Measurements from ENCODE around the gene TC2N. TPM values are rescaled to one million over a fixed set of nuclear protein-coding genes. Genes with fewer than 3 reads are reported as not detected.

Gene TC2N
- total RNA-seq, 2 donors from 2014 or later = 3.9 to 12.5 TPM

- Histone ChIP-seq H3K27ac (peak overlapping the region in 1 of 2 donors; percentile 33), H3K4me3 (no peak overlapping the region), H3K9me3 (no peaks in the 10 kb centered on the region), H3K36me3 (no peaks in the 10 kb centered on the region), H3K4me1 (no peaks in the 10 kb centered on the region), H3K27me3 (no peaks in the 10 kb centered on the region)
- no peak for TF ChIP-seq CTCF (IDR thresholded peaks at IDR 0.05)
- no peak for DNase-seq (ENCODE audit: low spot score)
Observed at GRCh38 chr14:91753501-91754128, 113.7 kb downstream of the TC2N start.

GRCh38 chr14:91752961-91753360 is 114.4 kb downstream of the TC2N start:
- Histone ChIP-seq H3K4me3 (no peak overlapping the region), H3K27me3 (no peaks in the 10 kb centered on the region), H3K9me3 (no peaks in the 10 kb centered on the region), H3K36me3 (no peaks in the 10 kb centered on the region), H3K4me1 (no peaks in the 10 kb centered on the region), H3K27ac (peak overlapping the region in 1 of 2 donors; percentile 33)
- DNase-seq (ENCODE audit: low spot score) = no peak
- TF ChIP-seq CTCF (IDR thresholded peaks at IDR 0.05) = no peak

GRCh38 chr14:91751719-91752118 is 115.6 kb downstream of the TC2N start:
- no peak for DNase-seq (ENCODE audit: low spot score)
- TF ChIP-seq CTCF (IDR thresholded peaks at IDR 0.05) = no peak
- Histone ChIP-seq H3K27me3 (no peaks in the 10 kb centered on the region), H3K9me3 (no peaks in the 10 kb centered on the region), H3K27ac (no peak overlapping the region), H3K4me1 (no peaks in the 10 kb centered on the region), H3K4me3 (no peak overlapping the region), H3K36me3 (no peaks in the 10 kb centered on the region)

GRCh38 chr14:91750634-91751198 is 116.6 kb downstream of the TC2N start:
- no peaks in the 10 kb centered on the region for H3K9me3 ChIP-seq
- H3K4me3 ChIP-seq = no peak overlapping the region
- DNase-seq (ENCODE audit: low spot score) = no peak
- H3K27ac ChIP-seq = no peak overlapping the region
- H3K4me1 ChIP-seq = no peaks in the 10 kb centered on the region
- no peaks in the 10 kb centered on the region for H3K36me3 ChIP-seq
- TF ChIP-seq CTCF (IDR thresholded peaks at IDR 0.05) = no peak
- no peaks in the 10 kb centered on the region for H3K27me3 ChIP-seq

- Histone ChIP-seq H3K27ac (no peak overlapping the region), H3K36me3 (no peaks in the 10 kb centered on the region), H3K9me3 (no peaks in the 10 kb centered on the region), H3K27me3 (no peaks in the 10 kb centered on the region), H3K4me3 (no peak overlapping the region), H3K4me1 (no peaks in the 10 kb centered on the region)
- no peak for TF ChIP-seq CTCF (IDR thresholded peaks at IDR 0.05)
- DNase-seq (ENCODE audit: low spot score) = no peak
Observed at GRCh38 chr14:91749868-91750267, 117.5 kb downstream of the TC2N start.

GRCh38 chr14:91748049-91748448 is 119.3 kb downstream of the TC2N start:
- H3K36me3 ChIP-seq = no peaks in the 10 kb centered on the region
- no peak for TF ChIP-seq CTCF (IDR thresholded peaks at IDR 0.05)
- H3K4me1 ChIP-seq = no peaks in the 10 kb centered on the region
- no peak overlapping the region for H3K4me3 ChIP-seq
- H3K27ac ChIP-seq = no peak overlapping the region
- DNase-seq (ENCODE audit: low spot score) = no peak
- no peaks in the 10 kb centered on the region for H3K9me3 ChIP-seq
- H3K27me3 ChIP-seq = no peaks in the 10 kb centered on the region
